Measurements from ENCODE around the gene P4HA2. TPM values are rescaled to one million over a fixed set of nuclear protein-coding genes. Genes with fewer than 3 reads are reported as not detected.

P4HA2 gene
- total RNA-seq, 1 experiment from 2014 or later: 25.1 TPM

GRCh38 chr5:132275367-132276220 is 47.9 kb upstream of the P4HA2 start:
- ChIA-PET CTCF (no interaction called here), POLR2A (interaction anchor here (0.7 kb wide), 1 partner anchor 58 kb away, joined by 5 read pairs; no protein-coding TSS in a partner anchor)
- in situ Hi-C loops (cut with HindIII; ENCODE audit: low pct_unique_long_range_greater_than_20kb, low sequenced_read_pairs): no loop called here
- no peak overlapping the region for H3K4me3 ChIP-seq (ENCODE audit: low read depth in 2 of 2, low read length in 2 of 2)
- H3K9me3 ChIP-seq (ENCODE audit: control insufficient read depth, insufficient read depth, low read depth, low read length): no peaks in the 10 kb centered on the region
- ATAC-seq: no peak
- no peaks in the 10 kb centered on the region for H3K27me3 ChIP-seq (ENCODE audit: control insufficient read depth, insufficient read depth, low read length)
- BruUV-seq (replicated peaks): no TSS peak
- H3K36me3 ChIP-seq (ENCODE audit: control insufficient read depth, insufficient read depth, low read length): no peaks in the 10 kb centered on the region
- H3K4me1 ChIP-seq (ENCODE audit: control insufficient read depth, insufficient read depth, low read length): peaks cover 4% of the 10 kb centered on the region
- no peak for DNase-seq (ENCODE audit: low read depth, low spot score)
- TF ChIP-seq CTCF (IDR thresholded peaks at IDR 0.05): no peak
- TF ChIP-seq REST (IDR thresholded peaks at IDR 0.05; ENCODE audit: insufficient read depth in 1 of 2, low read depth in 2 of 2, low read length in 1 of 2): no peak
- no peak for TF ChIP-seq POLR2AphosphoS5 (IDR thresholded peaks at IDR 0.05; ENCODE audit: low read depth, low read length)
- TF ChIP-seq TCF7L2 (IDR thresholded peaks at IDR 0.05; ENCODE audit: low read depth, low read length): no peak
- TF ChIP-seq SIN3A (IDR thresholded peaks at IDR 0.05; ENCODE audit: borderline replicate concordance, insufficient read depth, low read depth, low read length): no peak
- intact Hi-C loops (cut with micrococcal nuclease; ENCODE audit: unreplicated experiment): no loop called here
- no peak overlapping the region for H3K27ac ChIP-seq (ENCODE audit: low read length)

- POLR2A ChIA-PET: interaction anchor here (0.7 kb wide), 1 partner anchor 18 kb away, joined by 3 read pairs; no protein-coding TSS in a partner anchor
- ATAC-seq: no peak
These were observed 46.6 kb upstream of the P4HA2 start for GRCh38 chr5:132274050-132274792.

More at GRCh38 chr5:132274050-132274792, 46.6 kb upstream of the P4HA2 start:
- H3K9me3 ChIP-seq (ENCODE audit: control insufficient read depth, insufficient read depth, low read depth, low read length): no peaks in the 10 kb centered on the region
- no peak overlapping the region for H3K27ac ChIP-seq (ENCODE audit: low read length)
- in situ Hi-C loops (cut with HindIII; ENCODE audit: low pct_unique_long_range_greater_than_20kb, low sequenced_read_pairs) (no loop called here), intact Hi-C loops (cut with micrococcal nuclease; ENCODE audit: unreplicated experiment) (no loop called here)
- CTCF ChIA-PET: interaction anchor here (0.6 kb wide), 1 partner anchor 546 kb away, joined by 14 read pairs; no protein-coding TSS in a partner anchor
- H3K4me1 ChIP-seq (ENCODE audit: control insufficient read depth, insufficient read depth, low read length): peaks cover 4% of the 10 kb centered on the region
- TF ChIP-seq TCF7L2 (IDR thresholded peaks at IDR 0.05; ENCODE audit: low read depth, low read length): no peak
- no peak for TF ChIP-seq POLR2AphosphoS5 (IDR thresholded peaks at IDR 0.05; ENCODE audit: low read depth, low read length)
- TF ChIP-seq CTCF (IDR thresholded peaks at IDR 0.05): no peak
- no peak for TF ChIP-seq SIN3A (IDR thresholded peaks at IDR 0.05; ENCODE audit: borderline replicate concordance, insufficient read depth, low read depth, low read length)
- no peak for TF ChIP-seq REST (IDR thresholded peaks at IDR 0.05; ENCODE audit: insufficient read depth in 1 of 2, low read depth in 2 of 2, low read length in 1 of 2)
- no peaks in the 10 kb centered on the region for H3K36me3 ChIP-seq (ENCODE audit: control insufficient read depth, insufficient read depth, low read length)
- no peak for DNase-seq (ENCODE audit: low read depth, low spot score)
- BruUV-seq (replicated peaks): no TSS peak
- H3K27me3 ChIP-seq (ENCODE audit: control insufficient read depth, insufficient read depth, low read length): no peaks in the 10 kb centered on the region
- no peak overlapping the region for H3K4me3 ChIP-seq (ENCODE audit: low read depth in 2 of 2, low read length in 2 of 2)

Measured in Panc1 (cell line).